GM21576 (cell line): ENCODE measurements around the gene MEFV.

ENCODE experiments used
- ATAC-seq: cut with Tn5 transposase; IDR thresholded peaks from one replicate; pipeline ENCODE4 v1.9.1; 2021; ENCODE audit warnings: mild to moderate bottlenecking, moderate library complexity; ENCODE audit not compliant: unreplicated experiment

MEFV gene

GRCh38 chr16:3268294-3268693 lies 11.9 kb upstream of the MEFV start:
- ATAC-seq = no peak

GRCh38 chr16:3266873-3267537 lies 10.6 kb upstream of the MEFV start:
- ATAC-seq = no peak

- ATAC-seq = peak; percentile 85
These were observed 8.0 kb upstream of the MEFV start for GRCh38 chr16:3264137-3265036.

GRCh38 chr16:3262517-3262916 lies 6.1 kb upstream of the MEFV start:
- ATAC-seq = no peak

- ATAC-seq = no peak
These were observed 3.4 kb upstream of the MEFV start for GRCh38 chr16:3259836-3260235.

GRCh38 chr16:3256866-3257465 lies 533 bp upstream of the MEFV start:
- no peak for ATAC-seq

- no peak for ATAC-seq
These were observed 2.1 kb downstream of the MEFV start for GRCh38 chr16:3254309-3254708.

- ATAC-seq = no peak
These were observed 3.5 kb downstream of the MEFV start for GRCh38 chr16:3252967-3253366.

- no peak for ATAC-seq
These were observed 7.0 kb downstream of the MEFV start for GRCh38 chr16:3249451-3249850.

GRCh38 chr16:3249020-3249419 lies 7.4 kb downstream of the MEFV start:
- ATAC-seq = no peak

GRCh38 chr16:3248596-3248995 lies 7.8 kb downstream of the MEFV start:
- ATAC-seq = no peak

GRCh38 chr16:3246876-3247275 lies 9.6 kb downstream of the MEFV start:
- ATAC-seq = no peak

- ATAC-seq = no peak
These were observed 10.4 kb downstream of the MEFV start for GRCh38 chr16:3246002-3246401.

GRCh38 chr16:3243882-3244281 lies 12.6 kb downstream of the MEFV start:
- ATAC-seq = no peak

- no peak for ATAC-seq
These were observed 13.7 kb downstream of the MEFV start for GRCh38 chr16:3242709-3243108.

- ATAC-seq = no peak
These were observed 14.7 kb downstream of the MEFV start for GRCh38 chr16:3241761-3242160.

GRCh38 chr16:3235856-3236669 lies 20.4 kb downstream of the MEFV start:
- ATAC-seq = no peak

- peak; percentile 94 for ATAC-seq
These were observed 21.4 kb downstream of the MEFV start, which contains the start of gene ZNF200 for GRCh38 chr16:3234857-3235561. ZNF200 (minus strand) TSS chr16:3235158; CDS start chr16:3233755, 1,403 bp downstream.

GRCh38 chr16:3234543-3234856 lies 21.9 kb downstream of the MEFV start:
- peak; percentile 29 for ATAC-seq

GRCh38 chr16:3223913-3224515 lies 32.4 kb downstream of the MEFV start:
- no peak for ATAC-seq
